ENCODE measurements around the gene CEP250.
"Not testable (repeated sequence)": the region's sequence is repeated elsewhere in the genome, so short reads cannot be mapped to it uniquely, and the experiment has no call there.

The CEP250 gene

GRCh38 chr20:35497320-35497719 is 41.9 kb downstream of the CEP250 start:
- no peak for DNase-seq

DNA sequence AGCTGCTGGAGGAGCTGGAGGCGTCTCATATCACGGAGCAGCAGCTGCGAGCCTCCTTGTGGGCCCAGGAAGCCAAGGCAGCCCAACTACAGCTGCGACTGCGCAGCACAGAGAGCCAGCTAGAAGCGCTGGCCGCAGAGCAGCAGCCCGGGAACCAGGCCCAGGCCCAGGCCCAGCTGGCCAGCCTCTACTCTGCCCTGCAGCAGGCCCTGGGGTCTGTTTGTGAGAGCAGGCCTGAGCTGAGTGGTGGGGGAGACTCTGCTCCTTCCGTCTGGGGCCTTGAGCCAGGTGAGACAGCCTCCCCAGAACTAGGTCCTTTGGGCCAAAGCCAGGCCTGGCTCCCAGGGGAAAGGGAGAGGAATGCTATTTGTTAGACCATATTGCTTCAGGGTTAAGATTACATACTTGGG is 42.4 kb downstream of the CEP250 start:
- DNase-seq, result no peak

- no peak for DNase-seq
Observed at GRCh38 chr20:35499271-35499670, 43.9 kb downstream of the CEP250 start.

DNA sequence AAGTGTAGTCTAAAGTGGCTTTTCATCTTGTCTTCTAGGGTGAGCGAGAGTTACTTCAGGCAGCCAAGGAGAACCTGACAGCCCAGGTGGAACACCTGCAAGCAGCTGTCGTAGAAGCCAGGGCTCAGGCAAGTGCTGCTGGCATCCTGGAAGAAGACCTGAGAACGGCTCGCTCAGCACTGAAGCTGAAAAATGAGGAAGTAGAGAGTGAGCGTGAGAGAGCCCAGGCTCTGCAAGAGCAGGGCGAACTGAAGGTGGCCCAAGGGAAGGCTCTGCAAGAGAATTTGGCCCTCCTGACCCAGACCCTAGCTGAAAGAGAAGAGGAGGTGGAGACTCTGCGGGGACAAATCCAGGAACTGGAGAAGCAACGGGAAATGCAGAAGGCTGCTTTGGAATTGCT is 47.0 kb downstream of the CEP250 start:
- DNase-seq, result peak; percentile 66

DNA sequence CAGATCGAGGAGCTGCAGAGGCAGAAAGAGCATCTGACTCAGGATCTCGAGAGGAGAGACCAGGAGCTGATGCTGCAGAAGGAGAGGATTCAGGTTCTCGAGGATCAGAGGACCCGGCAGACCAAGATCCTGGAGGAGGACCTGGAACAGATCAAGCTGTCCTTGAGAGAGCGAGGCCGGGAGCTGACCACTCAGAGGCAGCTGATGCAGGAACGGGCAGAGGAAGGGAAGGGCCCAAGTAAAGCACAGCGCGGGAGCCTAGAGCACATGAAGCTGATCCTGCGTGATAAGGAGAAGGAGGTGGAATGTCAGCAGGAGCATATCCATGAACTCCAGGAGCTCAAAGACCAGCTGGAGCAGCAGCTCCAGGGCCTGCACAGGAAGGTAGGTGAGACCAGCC is 47.9 kb downstream of the CEP250 start:
- DNase-seq, result no peak

- DNase-seq, result no peak
Observed at GRCh38 chr20:35503841-35504561, 48.6 kb downstream of the CEP250 start.

DNA sequence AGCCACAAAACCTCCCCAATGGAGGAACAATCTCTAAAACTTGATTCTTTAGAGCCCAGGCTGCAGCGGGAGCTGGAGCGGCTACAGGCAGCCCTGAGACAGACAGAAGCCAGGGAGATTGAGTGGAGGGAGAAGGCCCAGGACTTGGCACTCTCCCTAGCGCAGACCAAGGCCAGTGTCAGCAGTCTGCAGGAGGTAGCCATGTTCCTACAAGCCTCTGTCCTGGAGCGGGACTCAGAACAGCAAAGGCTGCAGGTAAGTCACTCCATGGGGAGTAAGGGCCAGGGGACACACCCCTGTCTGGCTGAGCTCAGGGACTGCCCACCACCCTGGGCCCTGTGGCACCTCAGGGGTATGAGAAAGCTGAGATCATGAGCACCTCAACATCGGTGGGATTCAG is 49.4 kb downstream of the CEP250 start:
- no peak for DNase-seq

DNA sequence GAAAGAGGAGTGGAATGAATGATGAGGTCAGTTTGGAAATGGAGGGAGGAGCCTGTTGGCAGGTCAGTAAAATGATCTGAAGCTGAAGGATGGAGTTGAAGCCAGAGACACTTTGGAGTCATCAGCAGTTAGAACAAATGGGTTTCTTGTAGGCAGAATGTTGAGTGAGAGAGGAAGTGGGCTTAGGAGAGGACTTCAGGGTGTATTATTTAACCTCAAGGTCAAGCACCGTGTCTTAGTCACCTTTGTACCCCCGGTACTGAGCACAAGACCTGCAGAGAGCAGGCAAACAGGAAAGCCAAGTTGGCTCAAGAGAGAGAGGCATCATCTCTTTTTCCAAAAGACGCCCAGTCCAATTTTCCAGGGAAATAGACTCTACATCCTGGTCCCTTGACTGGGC is 50.8 kb downstream of the CEP250 start:
- peak; percentile 3 for DNase-seq

- DNase-seq, result peak; percentile 76
Observed at GRCh38 chr20:35506872-35507638, 51.7 kb downstream of the CEP250 start.

DNA sequence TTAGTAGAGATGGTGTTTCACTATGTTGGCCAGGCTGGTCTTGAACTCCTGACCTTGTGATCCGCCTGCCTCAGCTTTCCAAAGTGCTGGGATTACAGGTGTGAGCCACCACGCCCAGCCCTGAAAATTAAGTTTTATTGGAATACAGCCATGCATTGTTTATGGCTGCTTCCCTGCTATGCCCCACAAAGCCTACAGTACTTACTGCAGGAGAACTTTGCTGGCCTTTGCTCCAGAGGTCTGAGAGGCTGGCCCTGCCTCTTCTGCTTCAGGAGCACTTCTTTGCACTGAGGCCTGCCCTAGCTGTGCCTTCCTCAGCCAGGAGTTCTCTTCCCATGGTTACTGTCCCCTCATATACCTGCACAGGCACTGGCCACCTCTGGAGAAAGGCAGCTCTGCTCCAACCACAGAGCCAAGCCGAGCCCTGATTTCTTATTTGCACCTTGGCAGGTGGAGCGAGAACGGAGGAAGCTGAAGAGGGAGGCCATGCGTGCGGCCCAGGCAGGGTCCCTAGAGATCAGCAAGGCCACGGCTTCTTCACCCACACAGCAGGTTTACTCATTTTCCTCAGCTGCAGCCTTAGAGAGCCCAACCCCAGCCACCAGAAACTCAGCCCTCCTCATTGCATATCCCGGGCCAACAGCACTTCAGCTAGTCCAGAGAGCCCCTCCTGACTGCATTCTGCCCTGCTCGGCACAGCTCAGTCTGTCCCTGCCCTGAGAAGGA is 53.3 kb downstream of the CEP250 start:
- no peak for DNase-seq

DNA sequence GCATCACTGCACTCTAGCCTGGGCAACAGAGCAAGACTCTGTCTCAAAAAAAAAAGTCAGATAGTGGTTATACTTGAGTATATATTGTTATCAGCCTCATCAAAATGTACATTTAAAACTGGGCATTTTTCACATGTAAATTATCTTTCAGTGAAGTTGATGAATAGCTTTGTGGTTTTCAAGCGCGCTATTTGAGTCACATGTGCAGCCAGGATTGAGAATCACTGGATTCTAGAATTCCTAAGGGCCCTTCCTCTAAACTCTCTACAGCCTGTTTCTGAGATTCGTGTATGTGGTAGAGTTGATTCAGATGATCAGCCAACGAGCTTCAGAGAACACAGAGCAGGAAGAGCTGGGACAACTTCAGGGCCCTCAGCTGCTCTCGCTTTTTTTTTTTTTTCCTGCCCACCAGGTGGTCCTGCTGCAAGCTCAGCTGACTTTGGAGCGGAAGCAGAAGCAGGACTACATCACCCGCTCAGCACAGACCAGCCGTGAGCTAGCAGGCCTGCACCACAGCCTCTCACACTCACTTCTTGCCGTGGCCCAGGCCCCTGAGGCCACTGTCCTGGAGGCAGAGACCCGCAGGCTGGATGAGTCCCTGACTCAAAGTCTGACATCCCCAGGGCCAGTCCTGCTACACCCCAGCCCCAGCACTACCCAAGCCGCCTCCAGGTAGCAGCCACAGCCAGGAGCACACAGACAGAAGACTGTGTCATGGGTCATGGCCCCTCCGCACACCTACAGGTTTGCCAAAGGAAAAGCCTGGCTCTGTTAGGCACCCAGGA is 55.7 kb downstream of the CEP250 start:
- DNase-seq, result no peak

DNA sequence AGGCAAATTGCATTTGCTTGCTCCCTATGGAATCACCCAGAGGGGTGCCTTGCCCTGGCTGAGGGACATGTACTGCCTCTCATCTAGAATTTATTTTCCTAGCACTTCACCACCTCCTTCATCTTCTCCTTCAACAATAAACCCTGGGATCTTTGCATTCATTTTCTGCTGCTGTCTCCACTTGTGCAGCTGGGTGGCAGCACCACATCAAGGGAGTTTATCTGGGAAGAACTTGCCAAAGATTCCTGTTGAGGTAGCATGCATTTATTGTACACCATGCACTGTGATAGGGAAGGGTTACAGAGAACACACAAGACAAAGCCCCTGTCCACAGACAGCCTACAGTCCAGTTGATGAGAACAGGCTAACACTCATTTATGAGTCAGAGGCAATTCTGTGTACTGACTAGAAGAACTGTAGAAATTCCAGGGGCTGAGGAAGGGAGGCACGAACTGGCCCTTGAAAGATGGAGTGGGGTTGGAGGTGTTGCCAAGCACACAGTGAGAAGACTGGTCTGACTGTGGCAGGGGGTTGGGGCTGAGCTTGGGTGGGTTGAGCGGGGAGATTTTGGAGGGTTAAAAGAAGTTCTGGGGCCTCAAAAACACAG is 56.5 kb downstream of the CEP250 start:
- peak; percentile 2 for DNase-seq

GRCh38 chr20:35514371-35514932 is 59.1 kb downstream of the CEP250 start:
- DNase-seq, result no peak

GRCh38 chr20:35515341-35515740 is 59.9 kb downstream of the CEP250 start:
- no peak for DNase-seq

DNA sequence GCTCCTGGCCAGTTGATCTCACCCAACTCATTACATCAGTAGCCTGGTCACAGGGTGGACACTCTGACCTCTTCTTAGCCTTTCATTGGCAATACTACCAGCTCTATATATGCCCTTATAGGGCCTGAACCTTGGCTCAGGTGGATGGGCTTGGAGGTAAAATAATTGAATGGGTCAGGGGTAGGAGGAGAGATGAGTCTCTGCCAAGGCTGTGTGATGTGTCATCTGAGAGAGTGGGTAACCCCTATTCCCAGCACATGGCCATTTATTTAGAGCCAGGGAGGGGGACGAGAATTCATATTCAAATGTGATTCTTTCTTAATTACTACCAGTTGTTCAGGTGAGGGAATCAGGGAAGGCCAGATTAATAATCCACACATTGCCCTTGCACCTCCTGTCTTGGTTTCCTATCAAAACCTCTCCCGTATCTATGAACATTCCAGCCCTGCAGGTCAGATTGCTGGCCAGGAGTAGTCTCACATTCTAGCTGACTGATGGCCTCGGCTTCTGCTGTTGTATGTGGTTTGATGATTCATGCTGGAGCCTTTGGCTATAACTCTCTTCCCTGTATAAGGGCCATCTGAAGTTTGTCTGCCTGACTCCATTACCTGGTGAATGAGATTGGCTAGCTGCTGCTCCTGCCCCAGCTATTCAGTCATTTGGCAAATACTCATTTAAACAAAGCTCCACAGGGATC is 60.7 kb downstream of the CEP250 start:
- peak; percentile 1 for DNase-seq

DNA sequence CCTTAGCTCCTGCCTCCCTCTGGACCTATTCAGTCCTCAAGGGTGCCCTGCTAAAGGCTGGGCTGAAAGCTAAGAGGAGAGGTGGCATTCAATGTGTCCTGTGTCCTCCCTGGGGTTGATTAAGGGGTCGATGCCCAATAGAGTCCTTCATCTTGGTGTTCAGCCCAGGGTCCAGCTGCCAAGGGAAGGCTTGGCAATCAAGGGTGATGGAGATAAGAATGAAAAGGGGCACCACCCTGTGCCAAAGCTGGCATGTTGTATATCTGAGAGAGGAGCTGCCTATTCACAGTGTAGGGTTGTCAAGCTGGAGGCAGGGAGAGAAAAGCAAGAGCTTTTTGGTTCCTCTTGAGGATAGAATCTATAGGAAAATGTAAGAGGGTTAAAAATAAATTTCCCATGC is 61.7 kb downstream of the CEP250 start:
- no peak for DNase-seq

GRCh38 chr20:35517767-35518166 is 62.4 kb downstream of the CEP250 start:
- not testable (repeated sequence) for DNase-seq

- no peak for DNase-seq
Observed at GRCh38 chr20:35518955-35519354, 63.6 kb downstream of the CEP250 start.

DNA sequence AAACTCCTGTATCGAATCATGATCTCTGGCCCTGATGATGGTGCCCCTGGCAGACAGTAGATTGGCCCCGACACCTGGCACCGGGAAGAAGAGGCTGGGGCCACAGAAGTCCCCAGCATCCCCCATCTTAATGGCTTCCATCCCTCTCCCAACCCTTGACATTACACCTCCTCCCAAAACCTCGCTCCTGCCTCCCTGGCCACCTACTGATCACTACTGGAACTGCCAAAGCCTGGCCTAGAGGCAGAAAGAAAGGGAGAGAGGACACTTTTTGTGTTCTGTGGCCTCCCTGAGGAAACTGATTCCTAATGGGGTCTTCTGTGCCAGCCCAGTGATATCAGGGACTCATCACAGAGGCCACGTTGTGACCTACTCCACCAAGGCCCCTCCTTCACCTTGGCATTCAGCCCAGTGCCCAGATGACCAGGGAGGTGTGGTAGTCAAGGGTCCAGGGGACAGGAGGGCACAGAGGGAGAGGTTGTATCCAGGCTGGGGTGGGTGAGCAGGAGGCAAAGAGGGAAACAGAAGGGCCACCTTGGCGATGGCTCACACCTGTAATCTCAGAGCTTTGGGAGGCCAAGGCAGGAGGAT is 68.0 kb downstream of the CEP250 start:
- peak; percentile 5 for DNase-seq

DNA sequence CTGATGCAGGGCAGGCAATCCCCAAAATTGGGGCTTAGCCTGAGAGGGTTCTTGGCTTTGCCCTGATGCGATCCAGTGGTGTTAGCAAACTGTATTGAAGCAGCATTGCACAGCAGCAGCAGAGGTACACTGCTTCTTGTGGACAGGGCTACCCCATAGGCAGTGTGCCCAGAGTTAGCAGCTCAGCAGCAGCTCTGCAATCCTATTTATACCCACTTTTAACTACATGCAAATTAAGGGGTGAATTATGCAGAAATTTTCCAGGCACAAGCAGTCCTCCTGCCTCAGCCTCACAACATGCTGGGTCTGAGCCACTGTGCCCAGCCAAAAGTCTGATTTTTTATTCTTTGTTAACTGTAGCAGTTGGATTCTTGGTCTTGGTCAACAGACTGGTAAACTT is 70.2 kb downstream of the CEP250 start:
- DNase-seq, result no peak

GRCh38 chr20:35527122-35527769 is 71.8 kb downstream of the CEP250 start:
- no peak for DNase-seq

All from MV-4-11 (cell line).